DMS114 treated with DMSO at 0.1 percent for 48 hours (cell line): ENCODE results near the gene TMEM169.
"Not testable (repeated sequence)": the region's sequence is repeated elsewhere in the genome, so short reads cannot be mapped to it uniquely, and the experiment has no call there.

Source experiments
- DNase-seq: peaks from one replicate; lab custom pipeline; 2025; ENCODE audit not compliant: unreplicated experiment; lab: John Stamatoyannopoulos, UW

The TMEM169 gene

DNA sequence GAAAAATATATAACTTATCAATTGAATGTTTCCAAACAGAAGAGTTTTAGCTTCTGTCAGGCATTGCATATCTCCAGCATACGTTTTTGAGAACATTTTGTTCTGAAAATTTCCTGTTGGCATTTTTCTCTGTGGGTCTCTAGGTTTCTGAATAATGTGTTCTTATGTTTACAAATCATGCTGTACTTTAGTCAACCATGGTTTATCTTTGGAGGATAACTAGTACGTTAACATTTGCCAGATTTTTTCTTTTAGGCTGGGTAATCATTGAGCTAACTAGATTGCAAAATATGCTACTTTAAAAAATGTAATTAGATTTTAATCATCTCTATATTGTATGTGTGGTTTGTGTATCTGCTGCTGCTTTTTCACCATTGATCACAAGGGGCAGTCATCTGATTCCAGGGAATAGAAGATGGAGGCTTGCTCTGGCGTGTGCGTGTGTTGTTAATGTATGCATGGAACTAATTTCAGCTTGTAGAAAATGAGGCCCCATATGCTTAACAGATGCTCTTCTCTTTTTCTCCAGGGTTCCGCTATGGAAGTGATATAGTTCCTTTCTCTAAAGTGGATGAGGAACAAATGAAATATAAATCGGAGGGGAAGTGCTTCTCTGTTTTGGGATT is 48.7 kb downstream of the TMEM169 start:
- no peak for DNase-seq

DNA sequence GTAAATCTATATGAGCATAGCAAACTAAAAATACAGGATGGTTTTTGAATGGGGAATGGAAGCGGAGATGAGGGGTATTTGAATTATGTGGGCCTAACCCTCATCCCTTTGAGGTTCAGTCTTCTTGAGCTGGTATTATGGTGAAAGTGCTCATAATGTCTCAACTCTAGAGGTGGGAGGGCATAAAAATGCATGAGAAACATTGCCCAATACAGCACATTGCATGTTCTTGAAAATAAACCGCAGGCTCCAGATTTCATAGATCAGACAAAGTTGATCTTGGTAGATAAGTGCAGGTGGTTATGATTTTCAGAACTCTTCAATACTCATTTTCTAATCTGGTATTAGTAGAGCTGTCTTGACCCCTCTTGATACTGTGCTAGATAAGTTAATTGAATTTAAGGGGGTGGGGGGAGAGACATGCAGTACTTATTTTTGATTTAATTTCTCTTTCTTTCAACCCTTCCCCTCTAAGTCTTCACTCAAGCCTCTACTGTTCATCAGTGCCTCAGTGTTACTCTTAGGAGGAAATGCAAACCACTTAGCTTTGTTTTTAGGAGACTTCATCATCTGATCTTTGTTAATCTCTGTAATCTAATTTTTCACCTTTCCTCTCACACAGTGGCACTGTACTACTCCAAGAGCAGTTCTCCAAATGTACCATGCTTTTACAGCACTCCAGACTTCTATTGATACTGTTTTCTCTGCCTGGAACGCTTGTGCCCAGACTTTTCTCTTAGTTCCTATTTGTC is 49.6 kb downstream of the TMEM169 start:
- no peak for DNase-seq

DNA sequence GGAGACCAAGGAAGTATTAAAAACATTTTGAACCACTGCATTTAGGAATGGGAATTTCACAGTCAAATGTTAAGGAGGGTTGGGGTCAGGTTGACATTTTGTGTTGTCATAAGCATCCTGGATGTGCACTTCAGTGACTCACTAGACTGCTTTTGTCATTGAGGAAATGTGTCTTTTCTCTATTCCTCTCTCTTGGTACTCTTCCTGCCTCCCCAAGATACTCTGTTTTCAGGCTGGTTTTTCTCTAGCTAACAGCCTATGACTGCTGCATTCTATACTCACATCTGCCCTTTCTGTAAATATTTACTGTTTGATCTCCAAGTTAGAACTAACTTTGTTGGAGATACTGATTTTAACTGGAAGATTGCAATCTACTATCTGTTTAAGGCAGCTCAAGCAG is 50.9 kb downstream of the TMEM169 start:
- no peak for DNase-seq

DNA sequence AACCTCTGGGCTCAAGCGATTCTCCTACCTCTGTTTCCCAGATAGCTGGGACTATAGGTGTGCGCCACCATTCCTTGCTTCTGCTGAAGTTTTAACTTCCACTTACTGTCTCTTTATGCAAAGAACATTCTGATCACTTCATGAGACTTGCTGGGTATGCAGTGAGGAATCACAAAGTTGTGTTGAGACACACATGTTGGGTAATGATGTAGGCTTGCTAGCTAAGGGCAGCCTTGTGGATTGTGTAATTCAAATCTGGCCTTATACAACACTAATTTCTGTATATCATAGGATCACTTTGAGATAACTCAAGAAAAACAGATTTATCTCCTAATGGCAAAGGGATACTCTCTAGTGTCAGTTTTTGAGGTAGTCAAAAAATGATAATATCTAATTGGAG is 51.7 kb downstream of the TMEM169 start:
- DNase-seq = no peak

DNA sequence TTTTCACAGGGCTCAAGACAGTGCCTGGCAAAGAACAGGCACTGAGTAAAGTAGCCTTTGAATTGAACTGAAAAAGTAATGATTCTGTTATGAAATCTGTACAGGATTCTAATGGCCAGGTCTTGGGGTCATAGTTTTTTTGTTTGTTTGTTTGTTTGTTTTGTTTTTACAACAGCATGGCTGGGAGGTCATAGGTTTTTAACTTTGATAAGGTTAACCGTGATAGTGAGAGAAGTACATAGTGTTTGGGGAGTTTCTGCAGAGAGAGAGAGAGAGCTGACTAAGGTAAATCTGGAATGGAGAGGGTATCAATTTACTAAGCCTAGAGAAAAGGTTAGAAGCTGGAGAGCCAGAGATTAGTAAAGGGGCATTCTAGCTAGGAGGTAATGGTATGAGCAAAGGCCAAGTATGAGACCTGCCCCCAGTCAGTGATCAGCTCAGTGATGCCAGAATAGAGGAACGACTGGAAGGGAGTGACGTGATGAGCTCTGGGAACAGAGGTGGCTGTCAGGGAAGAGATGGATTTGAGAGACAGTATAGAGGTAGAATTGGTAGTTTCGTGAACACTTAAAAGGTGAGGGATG is 53.3 kb downstream of the TMEM169 start:
- no peak for DNase-seq

DNA sequence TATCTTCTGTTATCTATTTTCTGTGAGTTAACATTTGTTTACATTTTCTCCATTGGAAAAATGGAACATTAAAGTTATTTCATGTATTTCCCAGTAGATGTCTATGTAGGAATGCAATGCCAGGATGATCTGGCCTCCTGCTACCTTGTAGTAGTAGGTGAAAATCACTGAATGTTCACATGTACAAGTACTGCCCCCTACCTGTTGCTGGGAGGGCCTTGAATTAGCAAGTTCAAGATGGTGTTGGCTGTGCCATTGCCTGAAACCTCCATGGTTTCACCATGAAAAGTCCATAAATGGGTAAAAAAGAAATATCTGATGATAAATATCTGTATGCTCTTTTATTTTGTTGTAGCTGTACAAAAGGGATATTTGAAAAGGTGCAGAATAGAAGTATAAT is 58.2 kb downstream of the TMEM169 start:
- no peak for DNase-seq

DNA sequence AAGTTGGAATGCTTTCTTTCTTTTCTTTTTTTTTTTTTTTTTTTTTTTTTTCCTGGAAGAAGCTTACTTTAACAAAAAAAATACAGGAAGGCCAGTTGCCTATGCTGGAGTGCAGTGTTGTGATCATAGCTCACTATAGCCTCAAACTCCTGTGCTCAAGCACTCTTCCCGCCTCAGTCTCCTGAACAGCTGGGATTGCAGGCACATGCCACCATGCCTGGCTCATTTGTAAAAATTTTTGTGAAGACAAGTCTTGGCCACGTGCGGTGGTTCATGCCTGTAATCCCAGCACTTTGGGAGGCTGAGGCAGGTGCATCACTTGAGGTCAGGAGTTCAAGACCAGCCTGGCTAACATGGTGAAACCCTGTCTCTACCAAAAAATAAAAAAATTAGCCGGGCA is 59.8 kb downstream of the TMEM169 start:
- DNase-seq = not testable (repeated sequence)

DNA sequence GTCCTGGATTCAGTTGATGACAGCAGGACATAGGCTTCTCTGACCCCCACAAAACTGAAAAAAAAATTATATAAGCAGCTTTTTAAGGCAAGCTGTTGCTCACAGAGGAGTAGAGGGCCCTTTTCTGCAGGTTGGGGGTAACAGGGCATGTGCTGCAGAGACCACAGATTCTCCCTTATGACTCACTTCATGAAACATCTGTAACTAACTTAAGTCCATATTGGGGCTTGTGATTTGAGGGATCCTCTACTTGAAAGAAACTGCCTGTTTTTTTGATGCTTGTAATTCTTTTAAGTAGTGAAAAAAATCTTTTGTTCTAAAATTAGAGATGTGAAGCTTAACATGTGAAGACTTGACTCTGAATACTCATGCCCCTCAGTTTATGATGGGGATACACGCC is 60.8 kb downstream of the TMEM169 start:
- no peak for DNase-seq

DNA sequence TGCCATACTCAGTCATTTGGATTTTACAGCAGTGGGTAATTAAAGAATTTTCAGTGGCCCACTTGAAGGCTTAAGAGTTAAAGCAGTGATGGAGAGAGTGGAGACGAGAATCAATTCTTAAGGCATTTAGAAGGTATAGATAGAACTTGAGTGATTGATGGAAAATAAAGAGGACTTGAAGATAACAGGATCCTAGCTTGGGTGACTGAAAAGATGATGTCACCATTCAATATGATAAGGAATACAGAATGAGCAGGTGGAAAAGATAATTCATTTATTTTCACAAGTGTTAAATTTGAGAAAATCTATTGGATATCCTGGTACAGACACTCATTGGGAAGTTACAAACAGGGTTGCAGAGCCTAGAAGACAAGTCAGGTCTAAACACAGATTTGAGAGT is 62.7 kb downstream of the TMEM169 start:
- DNase-seq = no peak

DNA sequence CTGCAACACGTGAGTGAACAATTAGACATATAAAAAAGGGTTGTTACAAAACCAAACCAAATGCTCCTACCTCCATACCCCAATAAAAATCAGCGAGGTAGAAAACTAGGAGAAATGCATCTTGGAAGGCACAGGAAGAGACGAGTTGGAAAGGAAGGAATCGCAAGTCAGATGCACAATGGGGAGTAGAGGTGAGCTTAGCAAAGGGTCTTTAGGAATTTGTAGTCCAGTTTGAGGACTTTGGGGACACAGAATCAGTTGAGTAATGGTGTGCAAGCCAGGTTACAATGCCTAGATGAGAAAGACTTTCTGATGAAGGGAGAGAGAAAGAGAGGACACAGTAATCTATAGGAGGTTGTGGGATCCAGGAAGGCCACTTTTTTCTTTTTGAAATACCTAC is 63.1 kb downstream of the TMEM169 start:
- DNase-seq = no peak

DNA sequence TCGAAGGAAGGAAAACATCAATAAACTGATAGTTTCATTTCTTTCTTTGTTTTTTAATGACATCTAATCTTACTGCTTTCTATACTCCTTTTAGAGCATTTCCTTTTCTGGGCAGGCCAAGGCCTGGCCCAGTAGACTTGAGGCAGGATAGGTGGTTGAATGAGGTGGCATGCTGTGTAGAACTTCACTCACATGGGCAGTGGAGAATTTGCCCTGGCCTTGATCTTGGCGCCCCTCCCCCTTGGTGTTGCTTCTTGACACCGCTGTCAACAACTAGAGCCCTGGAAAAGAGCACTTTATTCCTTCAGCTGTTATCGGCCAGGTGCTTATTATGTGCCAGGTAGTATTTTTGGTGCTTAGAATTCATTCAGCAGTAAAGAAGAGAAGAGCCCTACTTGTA is 64.9 kb downstream of the TMEM169 start:
- no peak for DNase-seq

DNA sequence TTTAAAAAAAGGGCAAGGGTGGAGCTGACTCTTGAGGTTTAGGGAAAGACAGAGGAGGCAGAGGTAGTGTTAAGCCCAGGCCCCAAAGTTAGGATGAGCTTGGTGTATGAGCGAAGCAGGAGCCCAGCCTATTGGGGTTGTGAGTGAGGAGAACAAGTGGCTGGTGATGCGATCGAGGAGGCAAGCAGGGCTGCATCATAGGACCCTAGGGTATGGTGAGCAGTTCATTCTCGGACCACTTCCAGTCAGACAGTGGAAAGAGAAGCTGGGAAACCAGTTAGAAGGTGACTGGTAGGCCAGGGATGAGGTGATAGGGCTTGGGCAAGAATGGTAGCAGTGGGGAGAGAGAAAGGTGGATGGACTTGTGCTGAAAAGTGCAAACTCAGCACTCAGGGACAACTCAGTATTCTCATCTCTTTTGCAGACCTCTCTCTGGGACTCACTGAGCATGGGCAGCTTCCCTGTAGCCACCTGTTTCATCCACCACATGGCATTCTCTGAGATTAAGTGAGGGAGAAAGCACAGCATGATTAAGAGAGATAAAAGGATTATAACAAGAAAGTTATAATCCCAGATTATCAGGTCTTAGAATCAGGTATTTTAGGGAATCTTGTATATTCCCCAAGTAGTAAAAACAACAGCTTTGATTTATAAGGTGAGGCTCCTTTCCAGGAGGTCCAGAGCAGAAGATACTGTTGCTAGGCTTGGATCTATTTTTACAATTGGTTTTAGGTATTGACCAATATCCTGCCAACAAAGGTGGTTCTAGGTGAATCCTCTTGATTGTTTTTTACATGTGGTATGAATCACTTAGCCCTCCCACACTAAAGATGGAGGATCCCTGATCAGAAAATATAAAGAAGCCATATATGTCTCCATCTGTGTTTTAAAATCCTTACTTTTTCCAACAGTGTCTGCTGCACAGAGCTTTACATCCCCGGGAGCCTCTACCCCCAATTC is 65.7 kb downstream of the TMEM169 start:
- DNase-seq = no peak

DNA sequence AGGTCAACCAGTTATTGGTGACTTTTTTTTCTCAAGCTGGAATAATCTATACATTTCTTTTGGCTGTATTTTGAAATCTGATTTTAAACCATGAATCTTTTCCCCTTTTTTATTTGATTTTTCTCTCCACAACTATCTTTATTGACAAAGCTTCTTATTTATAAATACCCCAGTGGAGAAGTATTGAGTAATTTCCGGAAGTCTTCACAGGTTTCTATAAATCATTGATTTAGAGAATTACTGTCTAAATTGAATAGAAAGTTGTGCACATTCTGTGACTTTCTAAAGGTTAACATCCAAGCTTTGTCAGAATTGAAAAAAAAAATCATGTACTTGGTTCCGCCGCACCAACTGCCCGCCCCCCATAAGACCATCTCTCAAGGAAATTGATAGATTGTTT is 67.3 kb downstream of the TMEM169 start:
- DNase-seq = no peak

DNA sequence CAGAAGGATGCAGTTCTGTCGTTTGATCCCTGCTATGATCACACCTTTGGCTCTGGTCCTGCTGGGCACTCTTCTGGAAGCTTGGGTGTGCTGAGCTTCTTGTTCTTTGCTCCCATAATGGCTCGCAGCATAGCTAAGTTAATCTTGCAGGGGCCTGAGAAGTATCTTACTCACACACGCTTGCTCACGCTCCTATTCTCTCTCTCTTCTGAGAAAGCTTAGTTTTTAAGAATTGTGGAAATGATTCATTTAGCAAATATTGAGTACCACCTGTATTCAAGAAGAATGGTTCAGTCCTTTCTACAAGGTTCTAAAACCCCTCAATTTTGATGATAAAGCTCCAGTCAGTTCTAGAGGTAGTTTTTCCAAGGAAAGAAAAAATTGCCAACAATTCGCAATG is 68.0 kb downstream of the TMEM169 start:
- DNase-seq = no peak

DNA sequence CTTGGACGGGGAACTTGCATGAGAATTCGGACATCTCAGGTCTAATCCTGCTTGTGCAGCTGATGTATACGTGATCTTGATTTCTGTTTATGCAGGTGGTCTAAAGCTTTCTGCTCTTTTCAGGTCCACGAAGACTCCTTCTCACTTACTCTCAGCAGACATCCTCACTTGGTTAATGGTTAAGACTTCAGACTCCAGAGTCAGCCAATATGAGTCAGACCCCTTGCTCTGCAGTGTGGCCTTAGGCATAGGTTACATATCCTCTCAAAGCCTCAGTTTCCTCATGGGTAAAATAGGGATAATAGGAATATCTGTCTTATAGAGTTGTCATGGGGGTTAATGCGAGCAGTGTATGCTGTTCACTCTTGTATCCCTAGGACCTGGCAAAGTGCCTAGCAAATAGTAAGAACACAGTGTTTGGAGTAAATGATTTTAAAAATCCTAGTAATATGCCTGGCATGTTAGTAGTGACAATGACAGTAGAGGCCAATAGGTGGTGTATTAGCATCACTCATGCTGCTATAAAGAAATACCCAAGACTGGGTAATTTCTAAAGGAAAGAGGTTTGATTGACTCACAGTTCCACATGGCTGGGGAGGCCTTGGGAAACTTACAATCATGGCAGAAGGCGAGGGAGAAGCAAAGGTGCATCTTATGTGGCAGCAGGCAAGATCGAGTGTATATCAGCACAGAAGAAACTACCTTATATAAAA is 69.8 kb downstream of the TMEM169 start:
- no peak for DNase-seq
